Cardiac fibroblast (primary cell): Measurements from ENCODE around the gene SERPINE1.
"Not testable (repeated sequence)": the region's sequence is repeated elsewhere in the genome, so short reads cannot be mapped to it uniquely, and the experiment has no call there.

Experiments used
- DNase-seq, 2 donors: peaks; one replicate each; pipeline versions ENCODE4 v3.0.0 to v3.0.0-alpha.2; 2010; ENCODE audit warnings: low read depth in 2 of 2
- H3K4me3 ChIP-seq, 2 donors: replicated peaks in 1 of 2; 1 replicate in 1 of 2; 2 replicates in 1 of 2; pipeline ENCODE4 v1.5.1; 2011; ENCODE audit warnings: low read depth in 2 of 2, low read length in 2 of 2, mild to moderate bottlenecking in 2 of 2, moderate library complexity in 1 of 2
- TF ChIP-seq, protein P1 (sequence below): IDR thresholded peaks from one replicate; pipeline ENCODE4 v1.5.1; 2011; ENCODE audit warnings: low read depth, mild to moderate bottlenecking, low read length, inconsistent platforms

Gene SERPINE1

DNA sequence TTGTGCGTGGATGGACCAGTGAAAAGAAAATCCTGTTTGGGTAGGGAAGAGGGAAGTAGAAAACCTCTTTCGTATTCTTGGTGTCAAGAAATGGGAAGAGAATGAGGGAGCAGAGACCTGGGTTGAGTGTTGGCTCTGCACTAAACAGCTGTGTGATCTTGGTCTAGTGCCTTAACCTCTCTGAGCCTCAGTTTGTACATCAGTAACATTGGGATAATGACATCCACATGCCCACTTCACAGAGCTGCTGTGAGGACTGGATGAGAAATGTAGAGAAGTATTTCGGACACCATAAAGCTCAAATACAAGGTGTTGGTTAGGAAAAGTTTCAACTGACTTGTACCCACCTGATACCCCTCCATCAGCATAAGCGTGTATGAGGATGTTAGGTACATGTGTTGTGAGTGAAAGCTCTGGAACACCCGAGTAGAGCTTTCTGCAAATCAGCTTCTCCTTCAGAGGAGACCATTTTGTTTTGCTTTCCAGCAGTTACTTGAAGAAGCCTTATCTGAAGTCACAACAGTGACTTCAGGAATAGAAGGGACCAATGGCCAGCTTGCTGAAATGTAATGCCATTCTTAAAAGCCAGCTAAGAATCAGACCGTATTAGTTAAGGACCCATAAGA, 30.5 kb upstream of the SERPINE1 start:
- no peak overlapping the region for H3K4me3 ChIP-seq
- TF ChIP-seq, protein P1, sequence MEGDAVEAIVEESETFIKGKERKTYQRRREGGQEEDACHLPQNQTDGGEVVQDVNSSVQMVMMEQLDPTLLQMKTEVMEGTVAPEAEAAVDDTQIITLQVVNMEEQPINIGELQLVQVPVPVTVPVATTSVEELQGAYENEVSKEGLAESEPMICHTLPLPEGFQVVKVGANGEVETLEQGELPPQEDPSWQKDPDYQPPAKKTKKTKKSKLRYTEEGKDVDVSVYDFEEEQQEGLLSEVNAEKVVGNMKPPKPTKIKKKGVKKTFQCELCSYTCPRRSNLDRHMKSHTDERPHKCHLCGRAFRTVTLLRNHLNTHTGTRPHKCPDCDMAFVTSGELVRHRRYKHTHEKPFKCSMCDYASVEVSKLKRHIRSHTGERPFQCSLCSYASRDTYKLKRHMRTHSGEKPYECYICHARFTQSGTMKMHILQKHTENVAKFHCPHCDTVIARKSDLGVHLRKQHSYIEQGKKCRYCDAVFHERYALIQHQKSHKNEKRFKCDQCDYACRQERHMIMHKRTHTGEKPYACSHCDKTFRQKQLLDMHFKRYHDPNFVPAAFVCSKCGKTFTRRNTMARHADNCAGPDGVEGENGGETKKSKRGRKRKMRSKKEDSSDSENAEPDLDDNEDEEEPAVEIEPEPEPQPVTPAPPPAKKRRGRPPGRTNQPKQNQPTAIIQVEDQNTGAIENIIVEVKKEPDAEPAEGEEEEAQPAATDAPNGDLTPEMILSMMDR, result no peak

DNA sequence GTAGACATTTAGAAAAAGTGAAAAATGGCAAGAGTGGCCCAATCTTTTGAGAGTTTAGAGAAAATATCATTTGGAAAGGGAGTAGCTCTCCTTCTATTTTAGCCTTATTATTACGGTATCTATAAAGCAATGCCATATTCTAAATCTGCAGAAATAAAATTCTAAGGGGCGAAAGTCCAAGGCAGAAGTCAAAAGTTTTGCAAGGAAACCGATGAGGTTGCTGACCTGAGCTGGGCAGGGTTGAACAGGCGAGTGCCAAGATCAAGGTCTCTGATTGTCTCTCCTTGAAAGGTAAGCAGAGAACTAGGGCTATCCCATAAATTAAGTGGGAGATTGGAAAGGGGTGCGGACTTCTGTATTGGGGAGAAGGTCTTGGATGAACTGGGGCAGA, 30.0 kb upstream of the SERPINE1 start:
- DNase-seq, result no peak
- TF ChIP-seq, protein P1, result no peak
- no peak overlapping the region for H3K4me3 ChIP-seq

More for the DNA sequence above, 30.5 kb upstream of the SERPINE1 start:
- DNase-seq, result no peak

DNA sequence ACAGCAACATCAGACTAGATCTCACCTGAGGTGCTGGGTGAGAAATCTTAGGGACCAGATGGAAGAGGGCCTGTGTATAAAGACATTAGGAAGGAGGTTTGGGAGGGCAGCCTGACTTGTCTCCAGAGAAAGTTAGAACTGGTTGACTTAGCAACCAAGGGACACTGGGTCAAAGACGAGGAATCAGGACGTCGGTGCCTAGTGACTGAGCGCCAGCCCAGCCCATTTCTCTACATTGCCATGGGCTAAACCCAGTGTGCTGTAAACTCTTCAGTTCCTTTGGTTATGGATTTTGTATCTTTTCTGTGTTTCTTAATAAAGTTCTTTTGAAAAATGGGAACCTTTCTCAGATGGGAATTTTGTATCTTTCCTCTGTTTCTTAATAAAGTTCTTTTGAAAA, 29.3 kb upstream of the SERPINE1 start:
- TF ChIP-seq, protein P1, result no peak
- no peak for DNase-seq
- no peak overlapping the region for H3K4me3 ChIP-seq

DNA sequence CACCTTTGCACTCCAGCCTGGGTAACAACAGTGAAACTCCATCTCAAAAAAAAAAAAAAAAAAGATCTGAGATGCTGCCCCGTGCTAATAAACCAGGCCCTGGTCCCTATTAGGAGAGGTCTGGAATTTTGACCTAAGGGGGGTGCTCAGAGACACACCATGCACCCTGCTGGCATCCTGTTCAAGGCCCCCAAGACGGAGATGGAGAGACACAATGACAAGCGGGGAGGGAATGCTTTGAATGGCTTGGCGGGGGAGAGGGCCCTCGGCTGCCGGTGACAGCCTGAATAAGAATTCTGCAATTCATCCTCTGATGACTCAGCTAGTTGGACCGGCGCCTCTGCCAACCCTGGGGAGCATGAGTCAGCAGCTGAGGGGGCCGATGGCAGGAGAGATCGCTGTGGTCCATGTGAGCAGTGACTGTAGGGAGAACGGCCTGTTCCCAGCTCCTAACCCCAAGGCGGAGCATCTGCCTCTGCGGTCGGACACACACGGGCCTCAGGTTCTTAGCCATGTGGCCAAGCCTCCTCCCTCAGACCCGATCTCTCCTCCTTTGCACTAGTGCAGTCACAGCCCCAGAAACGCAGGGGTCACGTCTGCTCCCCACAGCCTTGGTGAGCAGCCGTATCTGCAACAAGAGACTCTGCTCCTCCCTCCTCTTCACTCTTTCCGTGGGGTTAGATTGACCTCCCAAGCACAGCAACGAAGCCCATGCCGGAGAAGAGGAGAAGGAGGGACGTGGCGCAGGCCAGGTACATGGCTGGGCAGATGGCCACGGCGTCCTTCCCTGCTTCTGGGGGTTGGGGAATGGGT, 26.7 kb upstream of the SERPINE1 start:
- H3K4me3 ChIP-seq, result no peak overlapping the region
- TF ChIP-seq, protein P1, result no peak
- peak; percentile 98 to 100 for DNase-seq

DNA sequence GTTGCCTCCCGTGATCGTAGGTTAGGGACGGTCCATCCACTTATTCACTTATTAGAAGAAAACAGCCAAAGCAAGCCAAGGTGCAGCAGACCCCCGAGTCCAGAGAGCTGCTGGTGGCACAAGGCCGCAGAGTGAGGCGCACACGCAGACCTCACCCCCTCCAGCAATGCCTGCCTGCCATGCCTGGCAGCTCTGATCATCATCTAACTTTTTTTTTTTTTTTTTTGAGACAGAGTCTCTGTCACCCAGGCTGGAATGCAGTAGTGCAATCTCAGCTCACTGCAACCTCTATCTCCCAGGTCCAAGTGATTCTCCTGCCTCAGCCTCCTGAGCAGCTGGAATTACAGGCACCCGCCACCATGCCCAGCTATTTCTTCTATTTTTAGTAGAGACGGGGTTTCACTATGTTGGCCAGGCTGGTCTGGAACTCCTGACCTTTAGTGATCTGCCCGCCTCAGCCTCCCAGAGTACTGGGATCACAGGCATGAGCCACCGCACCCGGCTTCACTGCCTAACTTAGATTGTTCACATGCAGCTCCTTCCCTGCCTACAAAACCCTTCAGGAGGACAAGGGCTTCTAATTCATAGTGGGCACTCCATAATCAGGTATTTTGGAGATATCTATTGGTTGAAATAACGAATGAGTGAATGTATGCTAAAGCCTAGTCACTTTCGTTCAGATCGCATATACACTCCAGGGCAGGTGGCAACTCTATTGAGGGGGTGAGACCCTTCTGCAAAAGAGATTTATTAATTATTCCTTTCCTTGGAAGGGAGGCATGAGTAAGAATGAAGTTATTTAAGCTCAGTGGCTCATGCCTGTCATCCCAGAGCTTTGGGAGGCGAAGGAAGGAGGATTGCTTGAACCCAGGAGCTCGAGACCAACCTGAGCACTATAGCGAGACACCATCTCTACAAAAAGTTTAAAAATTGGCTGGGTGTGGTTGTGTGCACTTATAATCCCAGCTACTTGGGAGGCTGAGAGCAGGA, 25.8 kb upstream of the SERPINE1 start:
- no peak overlapping the region for H3K4me3 ChIP-seq
- TF ChIP-seq, protein P1, result no peak
- no peak for DNase-seq

DNA sequence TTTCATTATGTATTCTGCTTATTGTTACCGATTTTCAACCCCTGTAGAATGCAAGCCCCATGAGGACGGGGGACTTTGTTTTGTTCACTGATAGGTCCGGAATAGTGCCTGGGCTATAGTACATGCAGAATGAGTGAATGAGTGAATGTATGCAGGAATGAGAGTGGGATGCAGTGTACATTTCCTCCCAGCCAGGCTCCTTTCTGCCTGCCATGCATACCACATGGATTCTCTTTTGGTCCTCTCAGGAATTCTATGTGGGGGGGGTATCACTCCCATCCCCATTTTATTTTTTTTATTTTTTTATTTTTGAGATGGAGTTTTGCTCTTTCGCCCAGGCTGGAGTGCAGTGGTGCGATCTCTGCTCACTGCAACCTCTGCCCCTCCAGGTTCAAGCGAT, 24.9 kb upstream of the SERPINE1 start:
- TF ChIP-seq, protein P1, result no peak
- H3K4me3 ChIP-seq, result no peak overlapping the region
- DNase-seq, result no peak

DNA sequence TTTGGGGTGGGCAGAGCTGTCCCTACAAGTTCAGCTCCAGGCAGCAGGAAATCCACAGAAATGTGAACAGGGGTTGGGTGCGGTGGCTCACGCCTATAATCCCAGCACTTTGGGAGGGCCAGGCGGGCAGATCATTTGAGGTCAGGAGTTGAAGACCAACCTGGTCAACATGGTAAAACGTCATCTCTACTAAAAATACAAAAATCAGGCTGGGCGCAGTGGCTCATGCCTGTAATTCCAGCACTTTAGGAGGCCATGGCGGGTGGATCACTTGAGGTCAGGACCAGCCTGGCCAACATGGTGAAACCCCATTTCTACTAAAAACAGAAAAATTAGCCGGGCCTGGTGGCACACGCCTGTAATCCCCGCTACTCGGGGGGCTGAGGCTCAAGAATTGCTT, 23.2 kb upstream of the SERPINE1 start:
- DNase-seq, H3K4me3 ChIP-seq: not testable (repeated sequence)
